Posterior vena cava (tissue), 2 donors: ENCODE measurements around the gene RASL10B. TPM values are rescaled to one million over a fixed set of nuclear protein-coding genes. Genes with fewer than 3 reads are reported as not detected.

Experiments used
- DNase-seq: peaks from one replicate; pipeline ENCODE4 v3.0.0-alpha.2; 2020; ENCODE audit warnings: low spot score
- intact Hi-C, 2 donors: fragments of 100-400 bp; cut with DNase I; formaldehyde crosslinking; loops; one replicate each; pipeline versions ENCODE4 v1.14.1 to v1.14.2; 2022 to 2023
- total RNA-seq, 2 donors: library from RNA; stranded (reverse); fragmentation: NEBNext Ultra II Directional; extraction: Animal tissue kit (Norgen Biotek cat#: 25700); gene quantifications; one replicate each; pipeline ENCODE4 v1.2.1, GENCODE V29; 2021
- donor health status: DM: yes; HTN: yes; CAD: no.
- donor health status: DM: yes; HTN: yes; CAD: no.

Gene RASL10B
- total RNA-seq, 2 donors from 2014 or later = 1.1 to 2.3 TPM

DNA sequence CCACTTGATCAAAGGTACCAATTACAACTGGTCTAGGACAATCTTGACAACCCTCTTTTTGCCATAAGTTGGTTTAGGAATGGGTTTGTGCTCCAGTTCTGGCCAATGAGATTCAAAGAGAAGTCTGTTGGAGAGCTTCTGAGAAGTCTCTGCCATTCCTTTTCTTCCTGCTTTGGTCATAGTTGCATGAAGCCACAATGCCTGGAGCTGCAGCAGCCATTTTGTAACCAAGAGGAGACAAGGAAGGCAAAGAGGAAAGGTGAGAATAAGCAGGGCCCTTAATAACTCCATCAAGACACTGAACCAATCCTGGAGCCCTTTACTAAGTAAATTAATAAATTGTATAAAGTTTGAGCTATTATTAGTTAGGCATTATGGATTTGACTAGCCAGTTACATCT, 25.8 kb downstream of the RASL10B start:
- intact Hi-C loops = no loop called here
- no peak for DNase-seq

DNA sequence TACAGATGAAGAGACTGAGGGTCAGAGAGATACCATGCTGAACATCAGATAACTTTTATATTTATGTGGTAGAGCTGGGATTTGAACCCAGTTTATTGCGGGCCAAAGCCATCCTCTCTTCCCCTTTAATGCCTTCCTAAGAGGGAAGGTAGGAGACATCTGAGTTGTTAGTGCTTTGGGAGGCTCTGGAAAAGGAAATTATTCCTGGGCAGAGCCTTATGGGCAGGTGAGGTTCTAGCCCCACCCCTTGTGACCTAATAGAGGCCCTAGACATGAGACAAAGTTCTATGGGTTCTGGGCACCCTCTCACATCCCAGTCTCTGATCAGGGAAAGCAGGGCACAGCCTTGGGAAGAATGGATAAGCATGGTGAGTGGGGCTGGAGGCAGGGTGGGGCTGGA, 29.1 kb downstream of the RASL10B start, which contains the start of gene C17orf50:
C17orf50 (plus strand) TSS at position 301 of the 400 bp plus-strand sequence; CDS start at position 356, 55 bp downstream.
- no peak for DNase-seq
- intact Hi-C loops = no loop called here

DNA sequence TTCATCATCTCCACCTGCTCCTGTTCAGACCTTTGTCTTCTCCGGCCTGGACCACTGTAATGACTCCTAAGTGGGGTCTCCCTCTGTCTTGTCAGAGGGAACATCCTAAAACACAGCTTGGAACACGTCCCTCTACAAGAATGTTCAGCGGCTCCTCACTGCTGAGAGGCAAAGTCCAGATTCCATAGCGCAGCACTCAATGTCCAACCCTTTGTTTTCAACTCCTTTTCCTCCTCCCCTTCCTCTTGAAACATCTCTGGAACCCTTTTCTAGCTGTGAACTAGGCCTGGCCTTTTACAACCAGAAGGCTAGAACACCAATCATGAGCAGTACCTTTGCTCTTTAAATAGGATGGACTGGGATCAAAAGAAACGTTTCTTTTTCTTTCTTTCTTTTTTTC, 30.2 kb downstream of the RASL10B start:
- intact Hi-C loops = no loop called here
- no peak for DNase-seq

DNA sequence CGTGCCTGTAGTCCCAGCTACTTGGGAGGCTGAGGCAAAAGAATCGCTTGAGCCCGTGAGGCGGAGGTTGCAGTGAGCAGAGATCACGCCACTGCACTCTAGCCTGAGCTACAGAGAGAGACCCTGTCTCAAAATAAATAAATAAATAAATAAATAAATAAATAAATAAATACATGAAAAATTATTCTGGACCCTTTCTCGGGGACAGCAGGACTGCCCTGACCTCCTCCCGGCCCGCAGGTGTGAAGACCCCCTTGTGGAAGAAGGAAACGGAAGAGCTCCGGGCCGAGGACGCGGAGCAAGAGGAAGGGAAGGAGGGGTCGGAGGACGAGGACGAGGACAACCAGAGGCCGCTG, 32.3 kb downstream of the RASL10B start:
- intact Hi-C loops = loop anchor here in 1 of 2 donors (2.0 kb wide), 1 partner anchor 41 kb away; no protein-coding TSS in a partner anchor
- no peak for DNase-seq

DNA sequence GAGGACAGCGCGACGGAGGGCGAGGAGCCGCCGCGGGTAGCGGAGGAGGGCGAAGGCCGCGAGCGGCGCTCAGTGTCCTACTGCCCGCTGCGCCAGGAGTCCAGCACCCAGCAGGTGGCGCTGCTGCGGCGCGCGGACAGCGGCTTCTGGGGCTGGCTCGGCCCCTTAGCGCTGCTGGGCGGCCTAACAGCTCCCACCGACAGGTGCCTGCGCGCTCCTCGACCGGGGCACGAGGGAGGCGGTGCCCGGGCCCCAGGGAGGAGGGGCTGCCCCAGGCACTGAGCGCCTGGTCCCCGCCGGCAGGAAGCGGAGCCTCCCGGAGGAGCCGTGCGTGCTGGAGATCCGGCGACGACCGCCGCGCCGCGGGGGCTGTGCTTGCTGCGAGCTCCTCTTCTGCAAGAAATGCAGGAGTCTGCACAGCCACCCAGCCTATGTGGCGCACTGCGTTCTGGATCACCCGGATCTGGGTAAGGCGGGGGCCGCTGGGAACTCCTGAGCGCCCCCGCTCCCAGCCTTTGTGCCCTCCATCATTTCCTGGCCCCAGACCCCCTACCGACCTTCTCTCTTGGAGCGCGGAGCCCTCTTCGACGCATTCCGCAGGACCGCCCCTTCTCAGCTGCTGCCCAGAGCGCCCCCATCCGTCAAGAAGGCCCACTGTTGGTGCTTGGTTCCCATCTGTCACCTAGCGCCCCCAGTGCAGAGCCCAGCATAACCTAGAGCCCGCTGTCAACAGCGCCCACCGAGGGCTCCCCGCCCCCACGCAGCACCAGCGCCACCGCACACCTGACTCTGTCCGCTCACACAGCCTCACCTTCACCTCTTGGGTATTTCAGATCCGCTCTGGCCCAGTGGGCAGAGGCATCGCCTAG, 32.9 kb downstream of the RASL10B start:
- intact Hi-C loops = loop anchor here in 1 of 2 donors (2.0 kb wide), 1 partner anchor 40 kb away; no protein-coding TSS in a partner anchor

DNA sequence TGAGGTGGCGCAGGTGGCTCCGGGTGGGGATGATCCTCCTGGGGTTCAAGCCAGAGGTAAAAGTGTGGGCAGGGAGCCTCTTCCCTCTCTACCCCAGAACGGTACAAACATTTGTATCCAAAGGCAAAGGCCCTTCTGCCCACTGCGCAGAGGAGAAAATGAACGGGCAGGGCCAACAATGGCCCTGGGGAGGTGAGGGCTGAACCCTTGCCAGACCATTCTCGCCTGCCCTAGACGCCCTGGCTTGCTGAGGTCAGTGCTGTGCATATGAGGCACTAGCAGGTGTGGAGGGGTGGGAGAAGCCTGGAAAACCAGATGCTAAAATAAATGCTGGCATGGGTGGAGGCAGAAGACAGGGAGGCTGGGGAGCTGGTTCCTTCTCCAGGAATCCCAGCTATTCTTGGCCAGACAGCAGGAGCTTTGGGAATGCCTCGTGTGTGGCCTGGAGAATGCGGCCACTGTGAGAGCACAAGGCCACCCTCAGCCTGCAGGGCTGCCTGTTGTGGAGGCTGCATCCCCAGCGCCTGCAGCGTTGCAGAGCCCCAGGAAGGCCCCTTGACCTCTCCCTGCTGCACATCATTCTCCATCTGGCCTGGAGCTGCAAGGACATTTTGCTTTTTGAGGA, 33.8 kb downstream of the RASL10B start:
- DNase-seq = no peak
- intact Hi-C loops = loop anchor here (2.0 to 5.0 kb wide), 2 partner anchors 37 to 40 kb away; no protein-coding TSS in a partner anchor

More for the DNA sequence above, 32.9 kb downstream of the RASL10B start:
- DNase-seq = peak; percentile 95

DNA sequence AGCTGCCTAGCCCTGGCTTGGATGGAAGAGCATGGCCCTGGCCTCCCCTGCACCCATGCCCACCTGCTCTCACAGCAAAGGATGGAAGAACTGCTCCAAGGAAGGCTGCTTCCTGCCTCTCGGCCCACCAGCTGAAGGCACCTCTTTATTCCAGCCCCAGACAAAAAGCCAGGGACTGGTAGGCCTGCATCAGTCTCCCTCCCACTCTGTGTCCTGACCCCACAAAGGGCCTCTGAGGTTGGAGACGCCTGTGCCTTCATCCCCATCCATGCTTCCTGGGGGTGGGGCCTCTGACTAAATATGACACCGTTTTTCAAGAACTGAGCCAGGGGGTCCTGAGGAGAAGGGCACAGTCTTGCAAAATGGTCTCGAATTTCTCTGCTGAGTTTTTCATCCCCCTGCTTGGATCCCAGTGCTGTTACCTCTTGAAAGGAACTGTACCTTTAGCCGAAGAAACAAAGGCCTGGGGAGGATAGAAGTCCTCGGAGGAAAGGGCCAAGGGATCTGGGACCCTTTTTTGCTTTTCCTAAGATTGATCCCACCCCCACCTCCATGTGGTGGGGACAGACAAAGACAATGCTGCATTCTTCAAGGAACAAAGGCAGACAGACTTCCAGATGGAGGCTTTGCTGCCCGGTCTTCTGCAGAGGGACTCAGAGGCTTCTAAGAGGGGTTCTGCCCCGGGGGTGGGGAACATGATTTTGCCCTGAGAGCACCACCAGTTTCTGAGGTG, 34.5 kb downstream of the RASL10B start:
- no peak for DNase-seq
- intact Hi-C loops = loop anchor here (2.0 to 5.0 kb wide), 2 partner anchors 36 to 39 kb away; no protein-coding TSS in a partner anchor

DNA sequence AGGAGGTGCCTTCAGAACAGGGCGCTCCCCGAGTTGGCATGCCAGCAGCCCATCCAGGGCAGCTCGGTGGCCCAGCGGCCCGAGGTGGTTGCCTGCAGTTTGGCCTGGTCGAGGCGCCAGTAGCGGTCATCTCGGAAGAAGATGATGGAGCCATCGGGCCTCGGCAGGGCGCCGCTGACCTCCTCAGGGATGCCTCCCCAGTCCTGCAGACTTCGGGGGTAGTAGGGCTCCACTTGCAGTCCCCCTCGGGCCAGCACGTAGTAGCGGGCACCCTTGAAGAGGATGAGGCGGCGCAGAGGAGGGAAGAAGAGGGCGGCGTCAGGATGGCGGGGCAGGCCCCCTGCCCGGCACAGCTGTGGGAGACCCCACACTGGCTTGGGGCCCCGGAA, 35.0 kb downstream of the RASL10B start:
- intact Hi-C loops = loop anchor here in 1 of 2 donors (5.0 kb wide), 1 partner anchor 36 kb away; no protein-coding TSS in a partner anchor
- DNase-seq = no peak

DNA sequence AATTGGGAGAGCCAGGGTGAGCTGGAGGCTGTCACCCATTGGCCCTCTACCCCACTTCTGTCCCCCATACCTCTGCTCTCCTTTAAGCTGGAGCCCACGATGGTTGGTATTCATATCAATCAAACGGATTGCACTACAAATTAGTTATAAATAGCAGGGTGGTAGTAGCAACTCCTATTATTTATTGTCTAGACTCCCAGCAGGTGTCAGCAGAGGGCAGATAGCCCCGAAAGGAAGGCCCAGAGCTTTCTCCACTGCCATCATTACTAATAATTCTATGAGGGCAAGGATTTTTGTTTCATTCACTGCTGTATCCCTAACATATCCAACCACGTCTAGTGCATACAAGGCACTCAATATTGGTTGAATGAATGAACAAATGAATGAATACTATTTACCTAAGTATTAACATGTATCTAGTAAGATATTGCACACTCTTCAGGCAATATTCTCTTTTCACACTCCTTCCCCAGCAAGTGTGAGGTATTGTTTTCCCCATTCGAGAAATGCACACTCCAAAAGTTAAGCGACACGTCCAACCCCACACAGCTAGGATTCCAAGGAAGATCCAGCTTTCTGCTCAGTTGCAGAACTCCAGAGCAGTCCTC, 35.6 kb downstream of the RASL10B start:
- intact Hi-C loops = loop anchor here in 1 of 2 donors (5.0 kb wide), 1 partner anchor 35 kb away; no protein-coding TSS in a partner anchor
- DNase-seq = no peak

DNA sequence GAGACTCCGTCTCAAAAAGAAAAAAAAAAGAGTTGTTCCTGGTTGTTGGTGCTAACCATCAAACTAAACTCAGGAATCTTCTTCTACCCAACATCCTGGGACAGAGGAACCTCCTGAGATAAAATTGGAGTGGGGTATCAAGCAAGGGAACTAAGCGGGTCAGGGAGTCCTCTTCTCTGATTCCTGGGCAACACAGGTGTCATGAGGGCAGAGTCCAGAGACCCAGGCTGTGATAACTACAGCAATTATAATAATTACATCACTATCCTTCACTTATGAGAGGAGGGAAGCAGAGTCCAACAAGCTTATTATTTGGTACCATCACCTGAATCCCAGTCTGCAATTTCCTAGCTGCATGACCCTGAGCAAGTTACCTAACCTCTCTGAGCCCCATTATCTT, 37.4 kb downstream of the RASL10B start:
- DNase-seq = no peak
- intact Hi-C loops = loop anchor here in 1 of 2 donors (5.0 kb wide), 1 partner anchor 34 kb away; no protein-coding TSS in a partner anchor

DNA sequence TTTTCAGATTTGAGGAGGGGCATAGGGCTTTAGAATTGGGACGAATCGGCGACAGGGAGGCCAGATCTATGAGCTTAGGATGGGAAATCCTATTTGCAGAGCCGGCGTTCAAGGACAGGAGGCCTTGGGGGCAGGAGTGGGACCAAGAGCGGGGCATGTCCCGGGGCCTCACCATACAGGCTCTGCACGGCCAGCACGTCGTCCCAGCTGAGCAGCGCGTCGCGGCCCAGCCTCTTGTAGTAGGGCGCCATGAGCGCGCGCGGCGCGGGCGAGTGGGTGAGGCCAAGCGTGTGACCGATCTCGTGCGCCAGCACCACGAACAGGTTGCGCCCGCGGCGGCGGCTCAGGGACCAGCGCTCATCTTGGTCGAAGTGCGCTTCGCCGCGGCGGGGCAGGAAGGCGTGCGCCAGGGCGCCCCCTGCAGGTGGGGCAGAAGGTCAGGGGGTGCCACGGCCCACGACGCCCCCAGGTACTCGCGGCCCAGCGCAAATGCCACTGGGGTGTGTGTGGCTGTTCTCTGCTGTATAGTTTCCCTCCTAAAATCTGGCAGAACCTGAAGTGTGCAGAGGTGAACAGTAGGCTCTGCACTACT, 38.6 kb downstream of the RASL10B start:
- intact Hi-C loops = loop anchor here in 1 of 2 donors (5.0 kb wide), 1 partner anchor 32 kb away; no protein-coding TSS in a partner anchor
- DNase-seq = no peak

DNA sequence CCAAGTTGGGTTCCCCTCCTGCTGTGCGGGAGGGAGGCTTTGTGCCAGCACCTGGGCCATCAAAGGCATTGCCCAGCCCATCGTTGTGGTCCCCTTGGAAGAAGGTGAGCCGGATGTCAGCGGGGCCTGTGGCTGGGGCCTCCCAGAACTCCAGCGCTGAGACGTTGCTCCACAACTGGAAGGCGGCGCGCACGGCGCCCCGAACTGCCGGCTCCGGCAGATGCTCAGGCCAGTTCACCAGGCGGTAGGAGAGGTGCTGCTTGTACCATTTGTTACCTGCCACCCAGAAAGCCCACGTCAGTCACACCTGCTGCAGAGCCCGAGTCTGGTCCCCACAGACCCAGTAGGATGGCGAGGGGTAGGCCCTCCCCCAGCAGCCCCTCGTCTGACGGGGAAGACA, 41.7 kb downstream of the RASL10B start:
- no peak for DNase-seq
- intact Hi-C loops = no loop called here

DNA sequence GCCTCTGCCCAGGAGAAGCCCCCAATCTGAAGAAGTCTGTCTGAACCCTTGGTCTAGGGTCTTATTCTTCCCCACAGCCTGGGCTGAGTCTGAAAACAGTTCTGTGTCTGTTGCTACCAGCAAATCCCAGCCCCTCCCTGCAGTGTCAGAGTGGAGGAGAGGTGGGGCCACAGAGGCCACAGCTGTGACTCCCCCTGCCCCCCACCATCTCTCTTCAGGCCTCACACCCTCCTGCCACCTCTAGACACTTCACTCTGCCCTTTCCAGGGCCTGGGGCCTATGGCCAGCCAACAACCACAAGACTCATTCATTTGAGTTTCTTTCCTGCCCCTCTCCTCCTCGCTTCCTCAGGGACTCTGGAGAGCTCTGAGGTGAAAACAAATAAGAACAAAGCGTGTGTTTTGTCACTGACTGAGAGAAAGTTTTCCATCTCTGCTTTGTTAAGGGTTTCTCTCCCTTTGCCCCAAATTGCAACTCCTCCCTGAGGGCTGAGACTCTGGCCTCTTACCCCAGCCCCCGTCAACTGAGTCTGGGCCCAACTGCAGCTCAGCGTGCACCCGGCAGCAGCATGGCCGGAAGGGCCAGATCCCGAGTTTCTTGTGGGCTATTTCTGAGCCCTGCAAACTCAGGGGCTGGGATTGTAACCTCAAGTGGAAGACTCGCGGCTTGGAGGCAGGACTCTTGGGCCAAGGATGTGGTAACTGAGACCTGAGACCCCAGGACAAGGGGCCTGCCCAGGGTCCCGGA, 42.4 kb downstream of the RASL10B start:
- intact Hi-C loops = no loop called here

DNA sequence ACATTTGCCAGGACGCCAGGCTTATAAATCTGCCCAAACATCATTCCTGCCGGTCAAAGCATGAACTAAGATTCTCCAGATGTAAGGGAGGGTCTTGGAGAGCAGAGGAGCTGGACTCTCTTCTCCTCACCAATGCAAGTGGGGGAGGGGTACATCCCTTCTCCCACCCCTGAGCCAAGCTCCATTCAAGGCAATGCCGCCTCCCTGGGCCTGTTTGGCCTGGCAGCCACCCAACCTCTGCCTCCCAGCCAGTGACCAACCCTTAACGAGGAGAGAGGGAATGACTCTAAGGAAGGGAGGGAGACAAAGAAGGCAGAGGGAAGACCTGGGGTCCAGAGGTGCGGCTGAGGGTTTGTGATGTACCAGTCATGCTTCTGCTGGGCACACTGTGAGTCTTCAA, 43.1 kb downstream of the RASL10B start:
- peak; percentile 87 for DNase-seq
- intact Hi-C loops = no loop called here

More for the DNA sequence above, 42.4 kb downstream of the RASL10B start:
- no peak for DNase-seq

DNA sequence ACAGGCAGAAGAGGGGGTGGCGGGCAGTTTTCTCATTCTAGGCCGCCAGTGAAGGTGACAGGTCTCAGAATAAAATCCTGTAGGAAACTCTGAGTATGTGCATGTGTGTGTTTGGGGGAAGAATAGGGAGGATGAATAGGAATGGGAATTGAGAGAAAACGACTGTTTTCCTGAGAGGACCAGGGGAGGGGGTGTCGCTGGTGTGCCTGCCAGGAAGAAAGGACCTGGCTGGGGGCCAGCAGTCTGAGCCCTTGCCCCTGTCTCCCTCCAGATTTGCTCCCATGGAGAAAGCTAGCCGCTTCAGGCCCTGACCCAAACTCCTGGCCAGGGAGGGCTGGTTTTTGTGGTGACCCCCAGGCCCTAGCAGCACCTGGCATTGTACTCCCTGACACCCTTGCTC, 43.6 kb downstream of the RASL10B start:
- intact Hi-C loops = no loop called here
- no peak for DNase-seq

DNA sequence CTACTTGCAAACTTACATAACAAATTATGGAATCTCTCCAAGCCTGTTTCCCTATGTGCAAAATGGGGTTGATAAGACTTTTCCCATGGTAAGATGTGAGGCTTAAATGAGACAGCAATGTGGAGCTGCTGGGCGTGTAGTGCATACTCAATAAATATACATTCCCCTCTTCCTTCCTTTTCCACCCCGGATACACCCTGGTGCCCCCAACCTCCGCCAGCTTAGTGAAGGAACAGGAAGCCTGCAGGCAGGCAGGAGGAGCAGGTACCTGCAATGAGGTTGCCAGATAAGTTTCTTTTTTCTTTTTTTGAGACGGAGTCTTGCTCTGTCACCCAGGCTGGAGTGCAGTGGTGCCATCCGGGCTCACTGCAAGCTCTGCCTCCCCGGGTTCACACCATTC, 44.1 kb downstream of the RASL10B start:
- intact Hi-C loops = no loop called here
- DNase-seq = no peak

DNA sequence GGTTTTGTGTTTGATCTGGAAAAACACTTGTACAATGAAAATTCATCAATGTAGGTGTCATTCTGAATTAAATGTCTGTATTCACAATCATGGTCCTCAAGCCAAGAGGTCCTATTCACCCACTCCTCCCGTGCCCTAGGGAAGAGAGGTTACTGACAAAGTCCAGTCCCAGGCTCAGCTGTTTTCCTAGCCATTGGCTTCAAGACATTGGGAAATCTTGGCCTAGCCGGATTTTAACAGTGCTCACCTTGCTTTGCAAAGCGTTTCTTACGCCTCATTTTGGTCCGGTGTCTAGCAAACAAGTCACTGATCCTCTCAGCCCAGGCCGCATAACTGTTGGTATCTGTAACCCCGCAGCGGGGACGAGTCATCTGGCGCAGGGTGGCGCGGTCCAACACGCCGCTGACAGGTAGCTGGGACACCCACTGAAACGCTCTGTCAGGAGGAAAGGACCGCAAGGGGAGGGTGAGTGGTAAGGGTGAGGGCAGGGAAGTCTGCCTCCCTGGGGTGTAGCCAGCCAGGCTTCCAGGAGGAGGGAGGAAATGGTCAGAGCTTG, 47.3 kb downstream of the RASL10B start:
- DNase-seq = peak; percentile 56
- intact Hi-C loops = no loop called here

DNA sequence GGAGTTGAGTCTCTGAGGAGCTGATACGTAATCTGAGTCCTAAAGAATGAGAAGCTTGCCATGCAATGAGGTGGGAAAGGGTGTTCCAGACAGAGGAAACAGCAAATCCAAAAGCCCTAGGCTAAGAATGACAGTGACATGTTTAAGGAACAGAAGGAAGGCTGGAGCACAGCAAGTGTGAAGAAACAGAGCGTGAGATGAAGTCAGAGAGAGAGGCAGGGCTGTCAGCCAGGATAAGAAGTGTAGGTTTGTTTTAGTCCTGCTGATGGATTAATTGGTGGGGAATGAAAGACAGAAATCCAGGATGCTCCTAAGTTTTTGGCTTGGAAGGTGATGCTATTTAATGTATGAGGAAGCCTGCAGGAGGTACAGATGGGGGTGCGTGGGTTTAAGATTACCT, 49.5 kb downstream of the RASL10B start:
- intact Hi-C loops = loop anchor here in 1 of 2 donors (2.0 kb wide), 1 partner anchor 16 kb away; no protein-coding TSS in a partner anchor
- DNase-seq = no peak
